ENCODE measurements around the gene SYTL4. TPM values are rescaled to one million over a fixed set of nuclear protein-coding genes. Genes with fewer than 3 reads are reported as not detected.

The SYTL4 gene
- total RNA-seq, 4 donors from 2014 or later, result 9.5 to 95.3 (median 22.0) TPM

DNA sequence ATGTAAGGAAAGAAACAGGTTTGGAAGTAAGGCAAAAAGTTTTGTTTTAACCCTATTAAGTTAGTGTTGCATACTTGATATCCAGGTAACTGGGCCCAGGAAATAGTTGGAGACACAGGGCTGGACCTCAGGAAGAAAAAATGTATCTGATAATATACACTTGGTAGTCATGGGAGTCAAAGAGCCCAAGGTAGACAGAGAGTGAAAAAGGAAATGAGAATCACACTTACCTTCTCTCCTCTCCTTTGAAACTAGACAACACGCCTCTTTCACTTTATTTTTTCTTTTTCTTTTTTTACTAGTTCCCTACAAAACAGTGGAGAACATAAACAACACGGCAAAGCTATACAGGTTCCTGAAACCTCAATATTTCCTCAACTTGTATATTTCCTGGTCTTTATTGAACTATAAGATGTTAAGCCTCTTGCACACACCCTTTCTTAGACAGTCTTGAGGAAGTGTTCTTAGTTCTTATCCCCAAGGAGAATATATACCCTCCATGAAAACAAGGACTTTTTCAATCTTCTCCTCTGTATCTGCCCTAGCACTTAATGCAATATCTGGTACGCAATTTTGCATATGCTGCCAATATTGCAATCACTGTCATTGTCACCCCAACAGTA lies 27.2 kb downstream of the SYTL4 start:
- TF ChIP-seq, protein P1, sequence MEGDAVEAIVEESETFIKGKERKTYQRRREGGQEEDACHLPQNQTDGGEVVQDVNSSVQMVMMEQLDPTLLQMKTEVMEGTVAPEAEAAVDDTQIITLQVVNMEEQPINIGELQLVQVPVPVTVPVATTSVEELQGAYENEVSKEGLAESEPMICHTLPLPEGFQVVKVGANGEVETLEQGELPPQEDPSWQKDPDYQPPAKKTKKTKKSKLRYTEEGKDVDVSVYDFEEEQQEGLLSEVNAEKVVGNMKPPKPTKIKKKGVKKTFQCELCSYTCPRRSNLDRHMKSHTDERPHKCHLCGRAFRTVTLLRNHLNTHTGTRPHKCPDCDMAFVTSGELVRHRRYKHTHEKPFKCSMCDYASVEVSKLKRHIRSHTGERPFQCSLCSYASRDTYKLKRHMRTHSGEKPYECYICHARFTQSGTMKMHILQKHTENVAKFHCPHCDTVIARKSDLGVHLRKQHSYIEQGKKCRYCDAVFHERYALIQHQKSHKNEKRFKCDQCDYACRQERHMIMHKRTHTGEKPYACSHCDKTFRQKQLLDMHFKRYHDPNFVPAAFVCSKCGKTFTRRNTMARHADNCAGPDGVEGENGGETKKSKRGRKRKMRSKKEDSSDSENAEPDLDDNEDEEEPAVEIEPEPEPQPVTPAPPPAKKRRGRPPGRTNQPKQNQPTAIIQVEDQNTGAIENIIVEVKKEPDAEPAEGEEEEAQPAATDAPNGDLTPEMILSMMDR (IDR thresholded peaks at IDR 0.05; ENCODE audit: low read depth), result no peak

- TF ChIP-seq, protein P1 (IDR thresholded peaks at IDR 0.05; ENCODE audit: low read depth), result no peak
These were observed 31.1 kb downstream of the SYTL4 start for GRCh38 chrX:100700809-100701208.

DNA sequence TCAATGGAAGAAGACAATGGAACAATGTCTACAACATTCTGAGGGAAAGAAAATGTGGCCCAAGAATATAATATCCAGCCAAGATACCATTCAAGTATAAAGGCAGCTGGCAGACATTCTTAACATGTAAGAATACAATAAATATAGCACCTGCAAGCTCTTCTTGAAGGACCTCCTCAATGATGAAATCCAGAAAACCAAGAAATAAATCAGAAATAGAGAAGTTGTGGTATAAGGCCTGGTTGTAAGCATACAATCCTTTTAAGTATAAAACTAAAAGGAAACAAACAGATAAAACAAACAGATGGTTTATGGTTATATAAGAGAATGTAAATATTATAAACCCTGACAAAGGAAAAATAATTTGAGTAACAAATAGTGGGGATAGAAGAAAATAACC lies 33.4 kb downstream of the SYTL4 start:
- TF ChIP-seq, protein P1 (IDR thresholded peaks at IDR 0.05; ENCODE audit: low read depth), result no peak

DNA sequence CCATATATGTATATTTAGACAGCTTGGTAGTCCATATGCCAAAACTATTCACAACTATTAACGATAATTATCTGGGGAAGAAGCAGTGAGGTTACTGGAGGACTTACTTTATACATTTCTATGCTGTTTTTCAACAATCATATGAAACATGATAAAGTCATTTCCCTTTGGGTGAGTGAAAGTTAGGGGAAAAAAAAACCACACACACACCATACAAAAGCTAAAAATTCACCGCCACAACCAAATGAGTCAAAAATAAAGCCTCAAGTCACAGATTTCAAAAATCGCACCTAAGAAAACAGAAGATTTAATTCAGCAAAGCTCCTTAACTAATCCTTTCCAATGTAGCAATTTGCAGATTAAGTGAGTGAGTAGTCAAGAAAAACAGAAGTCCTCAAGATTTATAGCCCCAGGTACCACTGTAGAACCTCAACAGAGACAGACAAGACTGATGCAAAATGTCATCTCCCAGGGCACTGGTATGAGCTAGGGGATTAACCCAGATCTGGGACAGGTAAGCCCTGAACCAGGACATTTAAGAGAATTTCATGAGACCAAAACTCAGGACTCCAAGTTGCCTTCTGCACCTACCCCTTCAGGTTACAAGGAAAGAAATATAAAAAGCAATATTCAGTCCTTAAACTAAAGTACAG lies 35.1 kb downstream of the SYTL4 start:
- TF ChIP-seq, protein P1 (IDR thresholded peaks at IDR 0.05; ENCODE audit: low read depth), result no peak

GRCh38 chrX:100695991-100696390 lies 35.9 kb downstream of the SYTL4 start:
- TF ChIP-seq, protein P1 (IDR thresholded peaks at IDR 0.05; ENCODE audit: low read depth), result no peak

DNA sequence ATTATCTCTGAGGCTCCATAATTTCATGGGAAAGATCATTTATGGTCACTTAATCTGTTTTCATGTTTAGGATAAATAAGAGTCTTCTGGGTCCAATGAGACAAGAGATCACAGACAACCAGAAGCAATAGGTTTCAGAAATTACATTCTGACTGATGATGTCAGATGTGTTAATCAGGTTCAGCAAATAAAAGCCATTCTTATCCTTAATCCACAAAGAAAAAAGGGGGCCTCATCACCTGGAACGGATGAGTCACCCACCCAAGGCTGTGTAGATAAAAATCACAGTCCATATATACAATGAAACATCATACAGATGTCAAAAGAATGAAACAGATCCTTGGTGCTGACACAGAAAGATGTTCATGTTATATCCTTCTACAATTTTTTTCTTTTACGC lies 36.6 kb downstream of the SYTL4 start:
- TF ChIP-seq, protein P1 (IDR thresholded peaks at IDR 0.05; ENCODE audit: low read depth), result no peak

- TF ChIP-seq, protein P1 (IDR thresholded peaks at IDR 0.05; ENCODE audit: low read depth), result no peak
These were observed 44.4 kb downstream of the SYTL4 start for GRCh38 chrX:100687546-100687945.

Data from subcutaneous adipose tissue (tissue), 4 donors.